DND-41 (cell line): Measurements from ENCODE around the gene ZNF576.

Source experiments
- ATAC-seq: fragments of 200-7000 bp; cut with Tn5 transposase; 3 replicates; pipeline ENCODE4 v1.9.1; 2021; ENCODE audit warnings: low read depth; ENCODE audit not compliant: insufficient read depth
- DNase-seq: peaks from one replicate; pipeline ENCODE4 v3.0.0-alpha.2; 2020
- H2AFZ ChIP-seq: 2 replicates; pipeline ENCODE4 v1.6.0; 2012; ENCODE audit warnings: low read depth, low read length
- H3K27ac ChIP-seq: 2 replicates; pipeline ENCODE4 v1.5.1; 2012; ENCODE audit warnings: low read length, inconsistent platforms
- H3K27me3 ChIP-seq: fragments of 200-600 bp; sonication (generic); 2 replicates; pipeline ENCODE4 v1.6.0; 2012; ENCODE audit warnings: low read length, mild to moderate bottlenecking, inconsistent platforms; ENCODE audit not compliant: insufficient read depth, poor library complexity
- H3K36me3 ChIP-seq: 2 replicates; pipeline ENCODE4 v1.5.1; 2012; ENCODE audit warnings: low read length, inconsistent platforms; ENCODE audit not compliant: insufficient read depth
- H3K4me1 ChIP-seq: 2 replicates; pipeline ENCODE4 v1.5.1; 2012; ENCODE audit warnings: mild to moderate bottlenecking, low read length; ENCODE audit not compliant: insufficient read depth
- H3K4me2 ChIP-seq: 2 replicates; pipeline ENCODE4 v1.6.0; 2012; ENCODE audit warnings: mild to moderate bottlenecking, moderate library complexity, low read length, inconsistent platforms; ENCODE audit not compliant: insufficient read depth
- H3K4me3 ChIP-seq, 2 experiments: fragments of 200-600 bp in 1 of 2; shearing (Covaris generic) in 1 of 2; 2 replicates each; pipeline ENCODE4 v1.5.1; 2012 to 2016; ENCODE audit warnings: inconsistent platforms in 2 of 2, low read length in 2 of 2, mild to moderate bottlenecking in 2 of 2, low read depth in 1 of 2, moderate library complexity in 1 of 2
- H3K79me2 ChIP-seq: 2 replicates; pipeline ENCODE4 v1.6.0; 2012; ENCODE audit warnings: low read length, inconsistent platforms; ENCODE audit not compliant: insufficient read depth
- H3K9ac ChIP-seq: 2 replicates; pipeline ENCODE4 v1.6.0; 2012; ENCODE audit warnings: low read depth, mild to moderate bottlenecking, inconsistent platforms, low read length, moderate library complexity
- H3K9me3 ChIP-seq: 2 replicates; pipeline ENCODE4 v1.5.1; 2012; ENCODE audit warnings: low read length, moderate library complexity, mild to moderate bottlenecking, inconsistent platforms; ENCODE audit not compliant: insufficient read depth, severe bottlenecking
- H4K20me1 ChIP-seq: 2 replicates; pipeline ENCODE4 v1.6.0; 2012; ENCODE audit warnings: low read length; ENCODE audit not compliant: insufficient read depth
- CTCF ChIP-seq: IDR thresholded peaks from 2 replicates; pipeline ENCODE4 v1.5.1; 2012; ENCODE audit warnings: borderline replicate concordance, low read length, moderate library complexity, mild to moderate bottlenecking; ENCODE audit not compliant: poor library complexity, severe bottlenecking; ENCODE audit errors: extremely low read depth
- EZH2 ChIP-seq: IDR thresholded peaks from 3 replicates; pipeline ENCODE4 v1.6.1; 2012; ENCODE audit warnings: borderline replicate concordance, low read depth, mild to moderate bottlenecking, moderate library complexity, low read length, inconsistent platforms; ENCODE audit not compliant: severe bottlenecking

The ZNF576 gene

DNA sequence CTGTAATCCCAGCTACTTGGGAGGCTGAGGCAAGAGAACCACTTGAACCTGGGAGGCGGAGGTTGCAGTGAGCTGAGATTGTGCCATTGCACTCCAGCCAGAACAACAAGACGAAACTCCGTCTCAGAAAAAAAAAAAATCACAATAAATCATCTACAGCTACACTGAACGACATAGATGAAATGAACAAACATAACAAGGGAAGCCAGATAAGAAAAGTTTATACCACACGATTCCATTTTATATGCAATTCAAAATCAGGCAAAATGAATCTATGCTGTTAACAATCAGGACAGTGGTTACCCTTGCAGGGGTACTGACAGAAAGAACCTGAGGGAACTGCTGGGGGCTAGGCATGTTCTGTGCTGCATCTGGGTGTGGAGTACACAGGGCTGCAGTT, 26.7 kb upstream of the ZNF576 start:
- Histone ChIP-seq H2AFZ (no peak overlapping the region), H3K27me3 (no peaks in the 10 kb centered on the region), H3K4me1 (peaks cover 9% of the 10 kb centered on the region), H3K9ac (no peak overlapping the region), H3K4me2 (no peak overlapping the region), H3K9me3 (no peaks in the 10 kb centered on the region), H3K4me3 (no peak overlapping the region), H3K79me2 (peaks cover 65% of the 10 kb centered on the region), H3K36me3 (peaks cover 11% of the 10 kb centered on the region; the same call in 1 of the 2 replicates), H3K27ac (no peak overlapping the region), H4K20me1 (peaks cover 8% of the 10 kb centered on the region)
- DNase-seq (no peak), ATAC-seq (no peak)
- no peak for TF ChIP-seq EZH2
- TF ChIP-seq CTCF = no peak

- Histone ChIP-seq H3K27me3 (no peaks in the 10 kb centered on the region), H3K4me2 (no peak overlapping the region), H3K9me3 (no peaks in the 10 kb centered on the region), H2AFZ (no peak overlapping the region), H3K9ac (no peak overlapping the region), H3K4me3 (no peak overlapping the region), H3K36me3 (peaks cover 8% of the 10 kb centered on the region), H3K79me2 (peaks cover 65% of the 10 kb centered on the region), H3K27ac (no peak overlapping the region), H4K20me1 (peaks cover 8% of the 10 kb centered on the region), H3K4me1 (peaks cover 12% of the 10 kb centered on the region)
- TF ChIP-seq EZH2 (no peak), CTCF (no peak)
- DNase-seq (no peak), ATAC-seq (no peak)
These were observed 26.1 kb upstream of the ZNF576 start for GRCh38 chr19:43570174-43570791.

DNA sequence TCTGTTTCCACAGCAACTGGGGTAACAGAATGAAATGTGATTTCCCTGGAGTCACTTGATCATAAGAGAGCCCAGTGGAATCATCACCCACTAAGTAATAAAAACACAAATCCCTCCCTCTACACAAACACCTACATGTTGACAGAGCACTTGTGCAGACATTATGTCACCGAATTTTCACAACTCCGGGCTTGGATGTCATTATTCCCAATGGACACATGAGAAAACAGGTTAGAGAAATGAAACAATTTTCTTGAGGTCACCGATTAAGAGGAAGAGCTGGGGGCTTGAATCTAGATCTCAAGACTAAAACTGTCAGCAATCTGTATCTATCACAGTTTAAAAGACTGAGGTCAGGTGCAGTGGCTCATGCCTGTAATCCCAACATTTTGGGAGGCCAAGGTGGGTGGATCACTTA, 24.2 kb upstream of the ZNF576 start:
- Histone ChIP-seq H3K4me1 (peaks cover 22% of the 10 kb centered on the region), H3K27me3 (no peaks in the 10 kb centered on the region), H3K79me2 (peaks cover 60% of the 10 kb centered on the region), H4K20me1 (peaks cover 8% of the 10 kb centered on the region), H3K36me3 (peaks cover 8% of the 10 kb centered on the region), H3K27ac (no peak overlapping the region), H2AFZ (no peak overlapping the region), H3K9me3 (no peaks in the 10 kb centered on the region), H3K9ac (no peak overlapping the region), H3K4me2 (no peak overlapping the region), H3K4me3 (no peak overlapping the region)
- DNase-seq = no peak
- TF ChIP-seq CTCF (no peak), EZH2 (no peak)
- ATAC-seq = no peak
